Endothelial cell of umbilical vein (primary cell): ENCODE results near the gene SPAG16. TPM values are rescaled to one million over a fixed set of nuclear protein-coding genes. Genes with fewer than 3 reads are reported as not detected.

ENCODE experiments used
- BruUV-seq: library from RNA; stranded (reverse); fragments of 400-500 nt; replicated peaks from 2 replicates; lab custom pipeline; 2021; lab: Mats Ljungman, UMichigan
- CTCF ChIA-PET: fragments of 300-600, 350-600 bp; sonication (Branson Sonifier 250); formaldehyde crosslinking; loops from one replicate; lab custom pipeline; 2021; ENCODE audit warnings: antibody characterized with exemption, inconsistent platforms; lab: Charles Lee
- POLR2A ChIA-PET: fragments of 300-600, 350-600 bp; sonication (Branson Sonifier 250); formaldehyde crosslinking; loops from one replicate; lab custom pipeline; 2021; ENCODE audit warnings: antibody characterized with exemption, inconsistent platforms; lab: Charles Lee
- DNase-seq: peaks from one replicate; pipeline ENCODE4 v3.0.0-alpha.2; 2011; ENCODE audit warnings: low read depth, low spot score
- FAIRE-seq: peaks from 2 replicates; lab custom pipeline; 2011; peaks lifted over from hg19 to GRCh38; lab: Jason Lieb, UNC
- H2AFZ ChIP-seq: 2 replicates; pipeline ENCODE4 v1.6.0; 2012; ENCODE audit warnings: low read depth, low read length, control low read depth, inconsistent platforms
- H3K27ac ChIP-seq: 2 replicates; pipeline ENCODE4 v1.5.1; 2011; ENCODE audit warnings: low read depth, mild to moderate bottlenecking, control low read depth, low read length, moderate library complexity; ENCODE audit not compliant: insufficient read depth
- H3K27me3 ChIP-seq, 2 experiments: 2 replicates each; pipeline versions ENCODE4 v1.6.0 to v1.6.1; 2011; ENCODE audit warnings: low read length in 2 of 2, mixed read lengths in 1 of 2; ENCODE audit not compliant: control insufficient read depth in 2 of 2, insufficient read depth in 2 of 2
- H3K36me3 ChIP-seq, 2 experiments: 2 replicates in 1 of 2; 3 replicates in 1 of 2; pipeline ENCODE4 v1.5.1; 2011; ENCODE audit warnings: low read length in 2 of 2, mild to moderate bottlenecking in 1 of 2, moderate library complexity in 1 of 2; ENCODE audit not compliant: control insufficient read depth in 2 of 2, insufficient read depth in 2 of 2; ENCODE audit errors: extremely low read depth in 1 of 2
- H3K4me1 ChIP-seq: 3 replicates; pipeline ENCODE4 v1.5.1; 2011; ENCODE audit warnings: mild to moderate bottlenecking, low read length; ENCODE audit not compliant: control insufficient read depth, insufficient read depth; ENCODE audit errors: extremely low read depth
- H3K4me2 ChIP-seq: 2 replicates; pipeline ENCODE4 v1.6.1; 2011; ENCODE audit warnings: low read length, control low read depth, mixed read lengths; ENCODE audit not compliant: insufficient read depth
- H3K4me3 ChIP-seq, 3 experiments: fragments of 200-600 bp in 1 of 3; sonication (generic), shearing (Covaris generic) in 1 of 3; replicated peaks in 1 of 3; 2 replicates each; pipeline ENCODE4 v1.5.1; 2011 to 2016; ENCODE audit warnings: control low read depth in 3 of 3, low read length in 3 of 3, mild to moderate bottlenecking in 2 of 3, inconsistent platforms in 1 of 3, low read depth in 1 of 3, moderate library complexity in 1 of 3; ENCODE audit not compliant: insufficient read depth in 1 of 3
- H3K79me2 ChIP-seq: 2 replicates; pipeline ENCODE4 v1.6.0; 2012; ENCODE audit warnings: low read length, inconsistent platforms; ENCODE audit not compliant: control insufficient read depth, insufficient read depth
- H3K9ac ChIP-seq: replicated peaks from 2 replicates; pipeline ENCODE3; 2011; ENCODE audit warnings: low read length, control low read depth; ENCODE audit not compliant: insufficient read depth; ENCODE audit errors: extremely low read depth
- H3K9me1 ChIP-seq: replicated peaks from 3 replicates; pipeline ENCODE4 v1.6.0; 2011; ENCODE audit warnings: mild to moderate bottlenecking, low read length; ENCODE audit not compliant: control insufficient read depth, insufficient read depth; ENCODE audit errors: extremely low read depth
- H3K9me3 ChIP-seq: replicated peaks from 2 replicates; pipeline ENCODE4 v1.5.1; 2012; ENCODE audit warnings: low read length, inconsistent platforms; ENCODE audit not compliant: control insufficient read depth, insufficient read depth
- H4K20me1 ChIP-seq: replicated peaks from 2 replicates; pipeline ENCODE3; 2011; ENCODE audit warnings: mild to moderate bottlenecking, low read length; ENCODE audit not compliant: control insufficient read depth, insufficient read depth; ENCODE audit errors: extremely low read depth
- EZH2 ChIP-seq: IDR thresholded peaks from 2 replicates; pipeline ENCODE4 v1.6.1; 2012; ENCODE audit warnings: borderline replicate concordance, low read depth, mild to moderate bottlenecking, moderate library complexity, low read length, inconsistent platforms; ENCODE audit not compliant: severe bottlenecking
- FOS ChIP-seq: IDR thresholded peaks from 2 replicates; pipeline ENCODE4 v1.6.1; 2011; ENCODE audit warnings: mild to moderate bottlenecking, low read length, moderate library complexity, borderline replicate concordance; ENCODE audit not compliant: insufficient read depth
- GATA2 ChIP-seq: IDR thresholded peaks from 2 replicates; pipeline ENCODE4 v1.7.0; 2011; ENCODE audit warnings: low read depth, mild to moderate bottlenecking, moderate library complexity, mixed read lengths, low read length; ENCODE audit not compliant: insufficient read length, insufficient read depth
- JUN ChIP-seq: IDR thresholded peaks from 2 replicates; pipeline ENCODE4 v1.6.1; 2011; ENCODE audit warnings: borderline replicate concordance, low read depth; ENCODE audit not compliant: insufficient read length, insufficient read depth
- MYC ChIP-seq: IDR thresholded peaks from one replicate; pipeline ENCODE4 v1.6.1; 2011; ENCODE audit warnings: mild to moderate bottlenecking, low read depth, low read length
- POLR2A ChIP-seq: IDR thresholded peaks from 2 replicates; pipeline ENCODE4 v1.6.1; 2012; ENCODE audit warnings: low read depth, mild to moderate bottlenecking, control low read depth, low read length
- POLR2AphosphoS5 ChIP-seq: IDR thresholded peaks from 2 replicates; pipeline ENCODE4 v1.6.1; 2012; ENCODE audit warnings: low read depth, mild to moderate bottlenecking, control low read depth, low read length, moderate library complexity; ENCODE audit not compliant: insufficient read depth
- dilution Hi-C: fragments of 300-500 bp; cut with MboI; formaldehyde crosslinking; loops from one replicate; pipeline ENCODE4 v1.15.0; 2019; ENCODE audit warnings: low sequenced_read_pairs; ENCODE audit not compliant: extremely low pct_ligation_motif_present
- intact Hi-C: fragments of 100-400 bp; cut with micrococcal nuclease; formaldehyde crosslinking; loops from one replicate; pipeline ENCODE4 v1.10.0; 2022
- polyA plus RNA-seq, 4 experiments: library from polyadenylated mRNA; depleted of rRNA in 3 of 4; stranded (reverse) in 3 of 4; unstranded in 1 of 4; fragments of >200 nt; gene quantifications; 2 replicates each; pipeline versions ENCODE4 v1.2.1 to v1.2.3, GENCODE V29; 2011 to 2012; ENCODE audit warnings: missing spikeins in 1 of 4
- total RNA-seq: library from RNA; stranded (reverse); gene quantifications from 2 replicates; pipeline ENCODE4 v1.2.3, GENCODE V29; 2021
- TF ChIP-seq, protein P1 (sequence below), 2 donors: IDR thresholded peaks; 1 replicate in 1 of 2; 2 replicates in 1 of 2; pipeline ENCODE4 v1.5.1; 2011; ENCODE audit warnings: low read length in 2 of 2, mild to moderate bottlenecking in 2 of 2, moderate library complexity in 2 of 2, control low read depth in 1 of 2, inconsistent platforms in 1 of 2, low read depth in 1 of 2; ENCODE audit not compliant: insufficient read depth in 1 of 2; ENCODE audit errors: extremely low read depth in 1 of 2

The SPAG16 gene
- total and polyA plus RNA-seq, 2 donors (not counting 3 experiments of a cell fraction or from before 2014, with no cell fraction given) = 4.0 to 7.7 TPM

DNA sequence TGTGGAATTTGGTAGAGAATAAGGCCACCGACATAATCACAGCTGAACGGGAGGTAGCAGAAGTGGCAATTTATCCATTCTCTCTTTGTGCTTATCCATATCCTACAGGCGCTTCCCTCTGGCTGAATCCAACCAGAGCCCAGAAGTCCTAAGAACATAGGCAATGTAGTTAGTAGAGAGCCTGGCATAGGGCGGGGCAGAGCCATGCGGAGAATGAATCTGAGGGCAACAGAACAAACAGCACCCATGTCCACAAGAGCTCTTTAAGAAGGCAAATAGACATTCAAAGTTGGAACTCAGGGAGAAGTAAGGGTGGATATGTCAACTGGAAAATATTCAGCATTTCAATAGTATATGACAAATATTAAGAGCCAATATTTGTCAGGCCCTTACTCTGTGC lies 820.7 kb downstream of the SPAG16 start:
- dilution Hi-C loops = no loop called here

DNA sequence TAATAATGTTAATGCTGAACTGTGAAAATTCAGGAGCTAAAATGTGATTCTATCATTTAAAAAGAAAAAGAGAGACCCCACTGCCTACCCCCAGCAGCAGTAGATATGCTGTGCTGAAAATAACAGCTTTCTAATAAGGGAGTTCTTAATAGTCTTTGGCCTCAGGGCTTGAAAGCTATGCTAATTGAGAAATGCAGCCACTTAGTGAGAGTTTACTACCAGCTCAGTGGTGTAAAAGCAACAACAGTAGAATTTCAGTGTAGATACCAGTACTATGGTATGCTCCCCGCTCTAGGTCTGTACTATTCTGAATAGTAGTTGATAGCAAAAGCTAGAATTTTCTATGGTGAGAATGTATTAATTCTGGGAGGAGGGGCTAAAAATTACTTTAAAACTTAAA lies 823.5 kb downstream of the SPAG16 start:
- DNase-seq = no peak
- no peaks in the 10 kb centered on the region for H4K20me1 ChIP-seq
- no peak overlapping the region for H2AFZ ChIP-seq
- no peak for FAIRE-seq
- TF ChIP-seq POLR2AphosphoS5 = no peak
- no peak for TF ChIP-seq FOS
- TF ChIP-seq MYC = no peak
- no peak for TF ChIP-seq GATA2
- TF ChIP-seq EZH2 = no peak
- TF ChIP-seq, protein P1, sequence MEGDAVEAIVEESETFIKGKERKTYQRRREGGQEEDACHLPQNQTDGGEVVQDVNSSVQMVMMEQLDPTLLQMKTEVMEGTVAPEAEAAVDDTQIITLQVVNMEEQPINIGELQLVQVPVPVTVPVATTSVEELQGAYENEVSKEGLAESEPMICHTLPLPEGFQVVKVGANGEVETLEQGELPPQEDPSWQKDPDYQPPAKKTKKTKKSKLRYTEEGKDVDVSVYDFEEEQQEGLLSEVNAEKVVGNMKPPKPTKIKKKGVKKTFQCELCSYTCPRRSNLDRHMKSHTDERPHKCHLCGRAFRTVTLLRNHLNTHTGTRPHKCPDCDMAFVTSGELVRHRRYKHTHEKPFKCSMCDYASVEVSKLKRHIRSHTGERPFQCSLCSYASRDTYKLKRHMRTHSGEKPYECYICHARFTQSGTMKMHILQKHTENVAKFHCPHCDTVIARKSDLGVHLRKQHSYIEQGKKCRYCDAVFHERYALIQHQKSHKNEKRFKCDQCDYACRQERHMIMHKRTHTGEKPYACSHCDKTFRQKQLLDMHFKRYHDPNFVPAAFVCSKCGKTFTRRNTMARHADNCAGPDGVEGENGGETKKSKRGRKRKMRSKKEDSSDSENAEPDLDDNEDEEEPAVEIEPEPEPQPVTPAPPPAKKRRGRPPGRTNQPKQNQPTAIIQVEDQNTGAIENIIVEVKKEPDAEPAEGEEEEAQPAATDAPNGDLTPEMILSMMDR (IDR thresholded peaks at IDR 0.05; ENCODE audit: extremely low read depth in 1 of 2, insufficient read depth in 1 of 2, low read depth in 1 of 2, low read length in 2 of 2) = no peak
- no peak for TF ChIP-seq JUN
- TF ChIP-seq POLR2A = no peak
- H3K27ac ChIP-seq = no peak overlapping the region
- H3K27me3 ChIP-seq = no peaks in the 10 kb centered on the region
- no TSS peak for BruUV-seq
- H3K9ac ChIP-seq = no peak overlapping the region
- intact Hi-C loops = no loop called here
- H3K4me3 ChIP-seq = no peak overlapping the region
- dilution Hi-C loops = no loop called here
- H3K4me1 ChIP-seq = no peaks in the 10 kb centered on the region
- H3K9me1 ChIP-seq = no peaks in the 10 kb centered on the region
- no peak overlapping the region for H3K4me2 ChIP-seq
- POLR2A ChIA-PET = no interaction called here
- no peaks in the 10 kb centered on the region for H3K36me3 ChIP-seq
- CTCF ChIA-PET = no interaction called here
- no peaks in the 10 kb centered on the region for H3K79me2 ChIP-seq
- H3K9me3 ChIP-seq = no peaks in the 10 kb centered on the region

More for the DNA sequence above, 820.7 kb downstream of the SPAG16 start:
- H3K27me3 ChIP-seq = no peaks in the 10 kb centered on the region
- CTCF ChIA-PET = interaction anchor here (1.4 kb wide), 1 partner anchor 26 kb away, joined by 3 read pairs; no protein-coding TSS in a partner anchor
- H3K36me3 ChIP-seq = no peaks in the 10 kb centered on the region
- no peaks in the 10 kb centered on the region for H3K4me1 ChIP-seq
- no peak overlapping the region for H2AFZ ChIP-seq
- POLR2A ChIA-PET = no interaction called here
- FAIRE-seq = no peak
- no peak overlapping the region for H3K27ac ChIP-seq
- no peak for TF ChIP-seq FOS
- no peaks in the 10 kb centered on the region for H3K9me1 ChIP-seq
- no peak overlapping the region for H3K9ac ChIP-seq
- H3K79me2 ChIP-seq = no peaks in the 10 kb centered on the region
- DNase-seq = no peak
- intact Hi-C loops = no loop called here
- H4K20me1 ChIP-seq = no peaks in the 10 kb centered on the region
- no peak overlapping the region for H3K4me2 ChIP-seq
- H3K4me3 ChIP-seq = no peak overlapping the region
- H3K9me3 ChIP-seq = no peaks in the 10 kb centered on the region
- no TSS peak for BruUV-seq
